NCI-H774 (cell line): Measurements from ENCODE around the gene MAP3K13.

Source experiments
- DNase-seq: peaks from one replicate; lab custom pipeline; 2025; lab: John Stamatoyannopoulos, UW

MAP3K13 gene

GRCh38 chr3:185508335-185508991 lies 145.5 kb downstream of the MAP3K13 start:
- DNase-seq, result no peak

- DNase-seq, result no peak
Measured at GRCh38 chr3:185511711-185512110, 148.8 kb downstream of the MAP3K13 start.

GRCh38 chr3:185517387-185518130 lies 154.6 kb downstream of the MAP3K13 start:
- no peak for DNase-seq

- no peak for DNase-seq
Measured at GRCh38 chr3:185519021-185519420, 156.1 kb downstream of the MAP3K13 start.

- DNase-seq, result no peak
Measured at GRCh38 chr3:185521349-185522138, 158.6 kb downstream of the MAP3K13 start.

GRCh38 chr3:185526349-185526951 lies 163.5 kb downstream of the MAP3K13 start:
- no peak for DNase-seq

- DNase-seq, result no peak
Measured at GRCh38 chr3:185527364-185527763, 164.4 kb downstream of the MAP3K13 start.

- no peak for DNase-seq
Measured at GRCh38 chr3:185528532-185528931, 165.6 kb downstream of the MAP3K13 start.

- DNase-seq, result no peak
Measured at GRCh38 chr3:185530856-185531255, 167.9 kb downstream of the MAP3K13 start.

- DNase-seq, result no peak
Measured at GRCh38 chr3:185532901-185533300, 170.0 kb downstream of the MAP3K13 start.

GRCh38 chr3:185534511-185534910 lies 171.6 kb downstream of the MAP3K13 start:
- no peak for DNase-seq

- DNase-seq, result no peak
Measured at GRCh38 chr3:185537369-185537970, 174.5 kb downstream of the MAP3K13 start.
